Smooth muscle cell (in vitro differentiated cells): ENCODE measurements around the gene LGI4. TPM values are rescaled to one million over a fixed set of nuclear protein-coding genes. Genes with fewer than 3 reads are reported as not detected.

Experiments used
- DNase-seq: peaks from one replicate; lab custom pipeline; 2025; ENCODE audit not compliant: unreplicated experiment; lab: John Stamatoyannopoulos, UW
- H2AFZ ChIP-seq: fragments of 200-600 bp; sonication (generic); 2 replicates; pipeline ENCODE4 v1.6.0; 2016; ENCODE audit warnings: antibody characterized with exemption, low read depth, mild to moderate bottlenecking
- H3F3A ChIP-seq: fragments of 200-600 bp; sonication (generic); 2 replicates; pipeline ENCODE4 v1.6.0; 2017; ENCODE audit warnings: antibody characterized with exemption, low read depth
- H3K27ac ChIP-seq: fragments of 200-600 bp; sonication (generic); 2 replicates; pipeline ENCODE4 v1.5.1; 2016; ENCODE audit warnings: low read depth, mild to moderate bottlenecking
- H3K27me3 ChIP-seq: fragments of 200-600 bp; sonication (generic); 2 replicates; pipeline ENCODE4 v1.6.1; 2016; ENCODE audit warnings: low read depth, mild to moderate bottlenecking
- H3K36me3 ChIP-seq: fragments of 200-600 bp; sonication (generic); 2 replicates; pipeline ENCODE4 v1.5.1; 2016; ENCODE audit warnings: low read depth
- H3K4me1 ChIP-seq: fragments of 200-600 bp; sonication (generic); 2 replicates; pipeline ENCODE4 v1.5.1; 2016; ENCODE audit warnings: low read depth
- H3K4me2 ChIP-seq: fragments of 200-600 bp; sonication (generic); 2 replicates; pipeline ENCODE4 v1.6.0; 2016; ENCODE audit warnings: mild to moderate bottlenecking
- H3K4me3 ChIP-seq: fragments of 200-600 bp; sonication (generic); 2 replicates; pipeline ENCODE4 v1.5.1; 2016; ENCODE audit warnings: mild to moderate bottlenecking
- H3K79me2 ChIP-seq: fragments of 200-600 bp; sonication (generic); 2 replicates; pipeline ENCODE4 v1.6.0; 2016; ENCODE audit warnings: low read depth, mild to moderate bottlenecking
- H3K9ac ChIP-seq: fragments of 200-600 bp; sonication (generic); 2 replicates; pipeline ENCODE4 v1.6.0; 2016; ENCODE audit warnings: low read depth
- H3K9me3 ChIP-seq: fragments of 200-600 bp; sonication (generic); replicated peaks from 2 replicates; pipeline ENCODE4 v1.5.1; 2016; ENCODE audit warnings: low read depth
- H4K20me1 ChIP-seq: fragments of 200-600 bp; sonication (generic); 2 replicates; pipeline ENCODE4 v1.6.0; 2016; ENCODE audit warnings: low read depth
- WGBS: methylation state at CpG from one replicate; pipeline ENCODE4 v1.1.7; 2016; ENCODE audit warnings: low lambda C conversion rate; 5-methylcytosine and 5-hydroxymethylcytosine counted together
- polyA plus RNA-seq: library from polyadenylated mRNA; unstranded; fragments of >200 nt; fragmentation: Nextera tagmentation; extraction: Ambion mirVana; gene quantifications from 2 replicates; pipeline ENCODE4 v1.2.1, GENCODE V29; 2016
- total RNA-seq: library from RNA; depleted of rRNA; stranded (reverse); fragments of >200 nt; gene quantifications from 2 replicates; pipeline ENCODE4 v1.2.3, GENCODE V29; 2014
- TF ChIP-seq, protein P1 (sequence below): fragments of 200-600 bp; sonication (generic); IDR thresholded peaks from 2 replicates; pipeline ENCODE4 v1.5.1; 2017; ENCODE audit warnings: borderline replicate concordance, mild to moderate bottlenecking, antibody characterized with exemption; ENCODE audit not compliant: insufficient read depth, poor library complexity, severe bottlenecking

Gene LGI4
- total and polyA plus RNA-seq, 2 experiments from 2014 or later, result 0.17 to 0.22 TPM

DNA sequence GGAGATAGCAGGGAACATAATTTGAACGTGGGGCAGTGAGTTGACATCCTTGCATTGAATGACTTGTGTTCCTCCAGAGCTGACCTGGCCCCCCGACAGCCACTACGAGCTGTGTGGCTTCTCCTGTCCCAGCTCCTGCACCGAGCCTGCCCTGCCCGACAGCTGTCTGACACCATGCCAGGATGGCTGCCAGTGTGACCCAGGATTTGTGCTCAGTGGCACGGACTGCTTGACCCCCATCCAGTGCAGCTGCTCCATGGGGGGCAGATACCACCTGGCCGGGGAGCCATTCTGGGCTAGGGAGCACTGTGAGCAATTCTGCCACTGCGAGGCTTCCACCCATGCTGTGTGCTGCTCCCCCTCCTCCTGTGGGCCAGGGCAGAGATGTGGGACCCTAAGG, 48.4 kb downstream of the LGI4 start:
- Histone ChIP-seq H3F3A (no peaks in the 10 kb centered on the region), H3K27me3 (no peaks in the 10 kb centered on the region), H3K9ac (no peak overlapping the region), H3K79me2 (no peaks in the 10 kb centered on the region), H3K36me3 (no peaks in the 10 kb centered on the region), H4K20me1 (no peaks in the 10 kb centered on the region), H3K9me3 (no peaks in the 10 kb centered on the region), H3K4me3 (no peak overlapping the region), H3K4me1 (peaks cover 5% of the 10 kb centered on the region), H3K27ac (no peak overlapping the region), H2AFZ (no peak overlapping the region), H3K4me2 (no peak overlapping the region)
- TF ChIP-seq, protein P1, sequence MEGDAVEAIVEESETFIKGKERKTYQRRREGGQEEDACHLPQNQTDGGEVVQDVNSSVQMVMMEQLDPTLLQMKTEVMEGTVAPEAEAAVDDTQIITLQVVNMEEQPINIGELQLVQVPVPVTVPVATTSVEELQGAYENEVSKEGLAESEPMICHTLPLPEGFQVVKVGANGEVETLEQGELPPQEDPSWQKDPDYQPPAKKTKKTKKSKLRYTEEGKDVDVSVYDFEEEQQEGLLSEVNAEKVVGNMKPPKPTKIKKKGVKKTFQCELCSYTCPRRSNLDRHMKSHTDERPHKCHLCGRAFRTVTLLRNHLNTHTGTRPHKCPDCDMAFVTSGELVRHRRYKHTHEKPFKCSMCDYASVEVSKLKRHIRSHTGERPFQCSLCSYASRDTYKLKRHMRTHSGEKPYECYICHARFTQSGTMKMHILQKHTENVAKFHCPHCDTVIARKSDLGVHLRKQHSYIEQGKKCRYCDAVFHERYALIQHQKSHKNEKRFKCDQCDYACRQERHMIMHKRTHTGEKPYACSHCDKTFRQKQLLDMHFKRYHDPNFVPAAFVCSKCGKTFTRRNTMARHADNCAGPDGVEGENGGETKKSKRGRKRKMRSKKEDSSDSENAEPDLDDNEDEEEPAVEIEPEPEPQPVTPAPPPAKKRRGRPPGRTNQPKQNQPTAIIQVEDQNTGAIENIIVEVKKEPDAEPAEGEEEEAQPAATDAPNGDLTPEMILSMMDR, result no peak
- 90% methylated on average over 8 of the region's 8 CpGs for WGBS
- no peak for DNase-seq

DNA sequence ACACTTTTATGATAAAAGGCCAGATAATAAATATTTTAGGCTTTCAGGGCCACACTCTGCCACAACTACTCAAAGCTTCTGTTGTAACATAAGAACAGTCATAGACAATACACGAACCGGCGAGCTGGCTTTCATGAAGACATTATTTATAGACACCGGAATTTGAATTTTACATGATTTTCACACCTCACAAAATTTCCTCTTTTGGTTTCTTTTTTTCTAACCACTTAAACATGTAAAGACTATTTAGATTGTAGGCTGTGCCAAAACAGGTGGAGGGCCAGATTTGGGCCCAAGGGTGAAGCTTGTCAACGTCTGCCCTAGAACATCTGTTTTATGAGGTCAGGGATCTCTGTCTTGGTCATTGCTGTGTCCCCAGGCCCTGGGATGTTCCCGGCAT, 48.9 kb downstream of the LGI4 start:
- Histone ChIP-seq H3K4me2 (no peak overlapping the region), H3K4me1 (peaks cover 5% of the 10 kb centered on the region), H3K36me3 (no peaks in the 10 kb centered on the region), H3F3A (no peaks in the 10 kb centered on the region), H3K4me3 (no peak overlapping the region), H2AFZ (no peak overlapping the region), H3K79me2 (no peaks in the 10 kb centered on the region), H3K9me3 (no peaks in the 10 kb centered on the region), H3K9ac (no peak overlapping the region), H3K27me3 (no peaks in the 10 kb centered on the region), H3K27ac (no peak overlapping the region), H4K20me1 (no peaks in the 10 kb centered on the region)
- 78% methylated on average over 6 of the region's 6 CpGs for WGBS
- no peak for DNase-seq
- TF ChIP-seq, protein P1, result no peak

DNA sequence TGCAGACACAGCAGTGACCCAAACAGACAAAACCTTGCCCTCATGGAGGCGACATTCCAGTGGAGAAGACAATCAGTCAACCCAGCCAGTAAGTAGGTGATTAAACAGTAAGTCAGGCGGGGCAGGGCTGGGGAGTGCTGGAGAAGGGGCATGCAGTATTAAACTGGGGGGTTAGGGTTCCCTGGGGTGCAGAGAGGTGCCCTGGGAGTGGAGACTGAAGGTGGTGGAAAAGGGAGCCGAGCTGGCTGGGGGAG, 50.4 kb downstream of the LGI4 start:
- WGBS, result 90% methylated on average over 3 of the region's 3 CpGs
- Histone ChIP-seq H3K9ac (no peak overlapping the region), H3K4me2 (no peak overlapping the region), H3K27me3 (no peaks in the 10 kb centered on the region), H3F3A (no peaks in the 10 kb centered on the region), H3K9me3 (no peaks in the 10 kb centered on the region), H2AFZ (no peak overlapping the region), H3K79me2 (no peaks in the 10 kb centered on the region), H4K20me1 (no peaks in the 10 kb centered on the region), H3K4me3 (no peak overlapping the region), H3K36me3 (no peaks in the 10 kb centered on the region), H3K4me1 (no peaks in the 10 kb centered on the region), H3K27ac (no peak overlapping the region)
- DNase-seq, result no peak
- TF ChIP-seq, protein P1, result no peak

DNA sequence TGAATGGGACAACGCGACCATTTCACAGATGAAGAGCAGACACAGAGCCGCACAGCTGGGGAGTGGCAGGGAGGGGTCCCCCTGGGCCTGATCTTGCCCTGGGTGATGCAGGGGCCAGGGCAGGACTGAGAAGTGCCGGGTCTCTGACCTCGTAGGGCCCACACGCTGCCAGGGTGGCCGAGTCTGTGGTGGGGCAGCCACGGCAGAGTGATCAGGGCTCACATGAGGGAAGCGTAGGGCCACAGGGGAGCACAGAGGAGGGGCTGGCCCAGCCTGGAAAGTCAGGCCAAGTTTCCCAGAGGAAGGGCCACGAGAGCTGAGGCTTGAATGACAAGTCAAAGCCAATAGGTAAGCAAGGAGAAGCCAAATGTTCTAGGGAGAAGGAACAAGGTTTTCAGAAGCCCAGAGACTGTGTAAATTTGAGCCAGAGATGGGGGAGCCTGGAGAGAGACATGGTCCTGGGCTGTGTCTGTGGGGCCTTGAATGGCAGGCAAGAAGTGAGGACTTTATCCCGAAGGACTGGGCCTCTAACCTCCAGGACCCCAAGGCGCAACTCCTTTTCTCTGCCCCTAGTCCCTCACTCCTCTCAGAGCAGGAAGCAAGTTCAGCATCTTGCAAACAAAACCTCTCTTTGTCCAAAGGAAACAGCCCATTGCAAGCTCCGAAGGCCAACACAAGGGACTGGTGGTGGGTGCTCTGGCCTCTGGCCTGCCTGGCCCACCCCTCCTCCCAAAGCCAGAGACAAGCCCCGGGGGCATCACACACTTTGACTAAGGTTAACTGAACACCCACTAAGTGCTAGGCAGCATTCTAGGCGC, 51.0 kb downstream of the LGI4 start:
- no peaks in the 10 kb centered on the region for H3F3A ChIP-seq
- no peaks in the 10 kb centered on the region for H3K36me3 ChIP-seq
- no peaks in the 10 kb centered on the region for H3K9me3 ChIP-seq
- no peak for DNase-seq
- no peak overlapping the region for H3K4me3 ChIP-seq
- no peak overlapping the region for H3K9ac ChIP-seq
- H2AFZ ChIP-seq, result no peak overlapping the region
- 94% methylated on average over 15 of the region's 15 CpGs for WGBS
- no peak overlapping the region for H3K27ac ChIP-seq
- H4K20me1 ChIP-seq, result no peaks in the 10 kb centered on the region
- H3K4me2 ChIP-seq, result no peak overlapping the region
- no peaks in the 10 kb centered on the region for H3K79me2 ChIP-seq
- TF ChIP-seq, protein P1, result no peak
- H3K27me3 ChIP-seq, result no peaks in the 10 kb centered on the region
- no peaks in the 10 kb centered on the region for H3K4me1 ChIP-seq
